ENCODE measurements around the gene PCSK9.

PCSK9 gene

GRCh38 chr1:55048453-55049270 is 9.3 kb downstream of the PCSK9 start:
- no peak overlapping the region for H3K4me3 ChIP-seq (ENCODE audit: control insufficient read depth, low read depth, low read length)
- no peak for DNase-seq (ENCODE audit: low read depth)
- no peak for TF ChIP-seq CTCF (IDR thresholded peaks at IDR 0.05; ENCODE audit: control insufficient read depth, insufficient read depth, low read depth, low read length, missing control alignments)

DNA sequence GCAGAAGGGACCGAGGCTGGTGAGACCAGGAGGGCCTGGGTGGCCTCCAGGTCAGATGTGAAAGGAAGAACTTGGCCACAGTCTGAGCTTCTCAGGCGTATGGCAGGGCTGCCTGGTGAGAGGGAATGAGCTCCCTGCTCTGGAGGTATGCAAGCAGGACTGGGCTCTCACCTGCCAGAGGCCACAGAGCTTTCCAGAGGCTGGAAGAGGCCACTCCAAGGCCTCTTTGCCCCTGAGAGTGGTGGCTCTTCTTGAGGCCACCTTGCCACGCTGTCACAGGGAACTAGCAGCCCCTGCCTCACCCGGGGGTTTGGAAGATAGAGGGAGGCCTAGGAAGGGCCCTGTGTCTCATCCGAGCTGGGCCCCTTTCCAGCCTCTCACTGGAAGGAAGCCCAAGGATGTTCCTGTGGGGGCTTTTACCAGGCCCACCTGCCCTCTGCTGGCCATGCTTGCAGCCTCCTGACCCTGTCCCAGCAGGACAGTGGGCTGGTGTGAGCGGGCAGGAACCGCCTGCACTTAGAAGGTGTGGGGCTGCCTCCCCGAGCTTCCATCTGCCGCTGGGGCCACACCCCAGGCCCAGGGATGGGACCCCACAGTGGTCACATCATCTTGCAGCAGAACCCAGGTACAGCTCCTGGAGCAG is 10.0 kb downstream of the PCSK9 start:
- H3K4me3 ChIP-seq (ENCODE audit: control insufficient read depth, low read depth, low read length): no peak overlapping the region
- TF ChIP-seq CTCF (IDR thresholded peaks at IDR 0.05; ENCODE audit: control insufficient read depth, insufficient read depth, low read depth, low read length, missing control alignments): no peak
- DNase-seq (ENCODE audit: low read depth): no peak

DNA sequence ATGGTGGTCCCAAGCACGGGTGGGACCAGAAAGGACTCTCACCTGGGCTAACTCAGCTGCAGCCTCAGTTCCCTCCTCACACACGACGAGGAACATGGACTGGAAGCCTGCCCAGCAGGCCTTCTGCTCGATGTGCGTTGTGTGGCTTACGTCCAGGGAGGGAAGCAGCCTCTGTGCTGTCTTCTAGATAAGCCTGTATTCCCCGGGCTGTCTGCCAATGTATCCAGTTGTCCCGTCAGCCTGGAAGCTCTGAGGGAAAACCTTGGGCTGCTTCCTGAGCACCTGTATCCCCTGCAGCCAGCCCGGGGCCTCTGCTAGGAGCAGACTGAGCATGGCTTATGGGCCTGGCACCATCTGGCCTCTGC is 10.5 kb downstream of the PCSK9 start:
- TF ChIP-seq CTCF (IDR thresholded peaks at IDR 0.05; ENCODE audit: control insufficient read depth, insufficient read depth, low read depth, low read length, missing control alignments): no peak
- no peak for DNase-seq (ENCODE audit: low read depth)
- no peak overlapping the region for H3K4me3 ChIP-seq (ENCODE audit: control insufficient read depth, low read depth, low read length)

- no peak for TF ChIP-seq CTCF (IDR thresholded peaks at IDR 0.05; ENCODE audit: control insufficient read depth, insufficient read depth, low read depth, low read length, missing control alignments)
- peak; percentile 35 for DNase-seq (ENCODE audit: low read depth)
- no peak overlapping the region for H3K4me3 ChIP-seq (ENCODE audit: control insufficient read depth, low read depth, low read length)
Measured at GRCh38 chr1:55050283-55050682, 10.9 kb downstream of the PCSK9 start.

DNA sequence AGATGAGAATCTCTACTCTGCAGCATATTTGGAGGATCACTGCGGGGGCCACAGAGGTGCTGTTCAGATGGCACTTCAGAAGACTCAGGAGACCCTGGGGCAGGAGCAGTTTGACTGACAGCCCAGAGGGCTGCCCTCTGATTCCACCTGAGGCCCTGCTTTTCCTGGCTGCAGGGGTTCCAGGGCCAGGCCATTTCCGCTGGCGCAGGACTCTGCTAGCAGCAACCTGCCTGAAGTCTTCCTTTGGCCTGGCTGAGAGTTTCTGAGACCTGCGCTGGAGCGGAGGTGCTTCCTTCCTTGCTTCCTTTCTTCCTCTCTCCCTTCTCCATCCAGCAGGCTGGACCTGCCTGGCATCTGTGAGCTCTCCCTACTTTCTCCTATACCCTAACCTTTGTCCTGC is 11.8 kb downstream of the PCSK9 start:
- DNase-seq (ENCODE audit: low read depth): no peak
- no peak overlapping the region for H3K4me3 ChIP-seq (ENCODE audit: control insufficient read depth, low read depth, low read length)
- no peak for TF ChIP-seq CTCF (IDR thresholded peaks at IDR 0.05; ENCODE audit: control insufficient read depth, insufficient read depth, low read depth, low read length, missing control alignments)

- DNase-seq (ENCODE audit: low read depth): no peak
- H3K4me3 ChIP-seq (ENCODE audit: control insufficient read depth, low read depth, low read length): no peak overlapping the region
- no peak for TF ChIP-seq CTCF (IDR thresholded peaks at IDR 0.05; ENCODE audit: control insufficient read depth, insufficient read depth, low read depth, low read length, missing control alignments)
Measured at GRCh38 chr1:55051621-55052020, 12.3 kb downstream of the PCSK9 start.
